Choroid plexus epithelial cell (primary cell): Measurements from ENCODE around the gene SPNS1.
"Not testable (repeated sequence)": the region's sequence is repeated elsewhere in the genome, so short reads cannot be mapped to it uniquely, and the experiment has no call there.

Experiments
- DNase-seq: peaks from one replicate; pipeline ENCODE4 v3.0.0-alpha.2; 2010; ENCODE audit warnings: low read depth
- H3K4me3 ChIP-seq: 2 replicates; pipeline ENCODE4 v1.5.1; 2011; ENCODE audit warnings: low read depth, mild to moderate bottlenecking, control low read depth, low read length, moderate library complexity
- TF ChIP-seq, protein P1 (sequence below): conservative IDR thresholded peaks from 2 replicates; pipeline ENCODE4 v1.5.1; 2011; ENCODE audit warnings: low read depth, mild to moderate bottlenecking, control low read depth, inconsistent platforms, low read length, moderate library complexity

SPNS1 gene

DNA sequence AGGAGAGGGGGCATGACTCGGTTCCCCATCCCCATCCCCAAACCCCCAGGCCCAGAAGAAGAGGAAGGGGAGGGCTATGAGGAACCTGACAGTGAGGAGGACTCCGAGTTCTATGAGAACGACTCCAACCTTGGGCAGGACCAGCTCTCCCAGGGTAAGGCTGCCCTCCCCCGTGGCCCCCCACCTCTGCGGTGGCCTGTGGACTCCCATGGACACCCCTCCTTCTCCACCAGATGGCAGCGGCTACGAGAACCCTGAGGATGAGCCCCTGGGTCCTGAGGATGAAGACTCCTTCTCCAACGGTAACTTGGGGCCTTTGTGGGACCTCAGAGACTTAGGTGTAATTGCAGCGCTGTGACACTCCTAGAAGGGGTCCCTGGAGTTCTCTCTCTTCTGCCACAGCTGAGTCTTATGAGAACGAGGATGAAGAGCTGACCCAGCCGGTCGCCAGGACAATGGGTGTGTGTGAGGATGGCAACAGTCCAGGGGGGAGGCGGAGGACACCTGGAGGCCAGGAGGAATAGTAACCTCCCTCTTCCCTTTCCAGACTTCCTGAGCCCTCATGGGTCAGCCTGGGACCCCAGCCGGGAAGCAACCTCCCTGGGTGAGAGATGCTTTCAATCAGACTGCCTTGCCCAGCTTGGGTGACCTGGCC is 37.2 kb upstream of the SPNS1 start:
- TF ChIP-seq, protein P1, sequence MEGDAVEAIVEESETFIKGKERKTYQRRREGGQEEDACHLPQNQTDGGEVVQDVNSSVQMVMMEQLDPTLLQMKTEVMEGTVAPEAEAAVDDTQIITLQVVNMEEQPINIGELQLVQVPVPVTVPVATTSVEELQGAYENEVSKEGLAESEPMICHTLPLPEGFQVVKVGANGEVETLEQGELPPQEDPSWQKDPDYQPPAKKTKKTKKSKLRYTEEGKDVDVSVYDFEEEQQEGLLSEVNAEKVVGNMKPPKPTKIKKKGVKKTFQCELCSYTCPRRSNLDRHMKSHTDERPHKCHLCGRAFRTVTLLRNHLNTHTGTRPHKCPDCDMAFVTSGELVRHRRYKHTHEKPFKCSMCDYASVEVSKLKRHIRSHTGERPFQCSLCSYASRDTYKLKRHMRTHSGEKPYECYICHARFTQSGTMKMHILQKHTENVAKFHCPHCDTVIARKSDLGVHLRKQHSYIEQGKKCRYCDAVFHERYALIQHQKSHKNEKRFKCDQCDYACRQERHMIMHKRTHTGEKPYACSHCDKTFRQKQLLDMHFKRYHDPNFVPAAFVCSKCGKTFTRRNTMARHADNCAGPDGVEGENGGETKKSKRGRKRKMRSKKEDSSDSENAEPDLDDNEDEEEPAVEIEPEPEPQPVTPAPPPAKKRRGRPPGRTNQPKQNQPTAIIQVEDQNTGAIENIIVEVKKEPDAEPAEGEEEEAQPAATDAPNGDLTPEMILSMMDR: no peak
- DNase-seq: no peak
- no peak overlapping the region for H3K4me3 ChIP-seq

DNA sequence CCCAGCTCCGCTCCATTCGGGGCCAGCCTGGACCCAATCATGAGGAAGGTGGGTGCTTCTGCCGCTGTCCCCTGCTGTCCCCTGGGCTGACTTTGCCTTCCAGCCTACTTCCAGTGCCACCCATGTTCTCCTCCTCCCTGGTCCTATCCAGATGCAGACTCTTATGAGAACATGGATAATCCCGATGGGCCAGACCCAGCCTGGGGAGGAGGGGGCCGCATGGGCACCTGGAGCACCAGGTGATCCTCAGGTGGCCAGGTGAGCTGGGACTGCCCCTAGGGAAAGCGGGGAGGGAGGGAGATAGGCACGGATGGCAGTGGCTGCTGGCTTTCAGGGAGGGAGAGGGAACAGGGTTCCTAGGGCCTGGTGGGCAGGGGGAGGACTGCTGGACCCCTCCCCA is 35.9 kb upstream of the SPNS1 start:
- TF ChIP-seq, protein P1: no peak
- no peak overlapping the region for H3K4me3 ChIP-seq
- DNase-seq: no peak

DNA sequence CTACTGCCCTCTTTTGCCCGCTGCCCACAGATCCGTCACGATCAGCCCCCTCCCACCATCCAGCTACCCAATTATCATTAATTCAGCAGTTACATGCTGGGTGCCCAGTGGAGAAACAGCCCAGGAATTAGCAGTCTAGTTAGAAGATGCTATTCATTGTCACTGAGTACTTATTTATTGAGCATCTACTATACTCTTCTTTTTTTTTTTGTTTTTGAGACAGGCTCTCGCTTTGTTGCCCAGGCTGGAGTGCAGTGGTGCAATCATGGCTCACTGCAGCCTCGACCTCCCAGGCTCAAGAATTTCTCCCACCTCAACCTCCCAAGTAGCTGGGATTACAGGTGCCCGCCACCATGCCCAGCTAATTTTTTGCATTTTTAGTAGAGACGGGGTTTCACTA is 34.8 kb upstream of the SPNS1 start:
- H3K4me3 ChIP-seq, DNase-seq: not testable (repeated sequence)

DNA sequence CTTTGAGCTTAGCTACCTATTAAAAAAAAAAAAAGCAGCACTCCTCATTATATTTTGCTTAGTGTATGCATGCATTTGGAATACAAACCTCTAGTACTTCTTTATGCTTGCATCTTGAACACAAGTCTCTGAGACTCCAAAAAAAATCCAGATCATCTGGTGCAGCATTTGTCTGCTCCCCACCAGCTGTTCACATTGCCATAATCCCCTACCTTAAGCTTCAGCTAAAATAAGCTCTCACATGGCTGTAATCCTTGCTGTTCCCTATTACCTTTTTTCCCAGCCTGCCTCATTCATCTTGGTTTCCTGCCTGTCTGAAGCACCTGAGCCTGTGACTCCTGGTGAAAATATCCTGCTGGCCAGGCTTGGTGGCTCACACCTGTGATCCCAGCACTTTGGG is 31.3 kb upstream of the SPNS1 start:
- TF ChIP-seq, protein P1: no peak
- H3K4me3 ChIP-seq: no peak overlapping the region
- no peak for DNase-seq

DNA sequence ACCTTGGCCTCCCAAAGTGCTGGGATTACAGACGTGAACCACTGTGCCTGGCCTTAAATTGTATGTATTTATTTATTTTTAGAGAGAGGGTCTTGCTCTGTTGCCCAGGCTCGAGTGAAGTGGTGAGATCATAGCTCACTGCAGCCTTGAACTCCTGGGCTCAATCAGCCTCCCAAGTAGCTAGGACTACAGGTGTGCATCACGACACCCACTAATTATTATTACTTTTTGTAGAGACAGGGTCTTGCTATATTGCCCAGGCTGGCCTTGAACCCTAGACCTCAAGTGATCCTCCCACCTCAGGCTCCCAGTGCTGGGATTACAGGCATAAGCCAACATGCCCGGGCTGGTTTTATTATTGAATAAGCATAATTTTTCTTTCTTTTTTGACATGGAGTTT is 27.9 kb upstream of the SPNS1 start:
- H3K4me3 ChIP-seq: no peak overlapping the region
- DNase-seq: no peak
- TF ChIP-seq, protein P1: no peak

DNA sequence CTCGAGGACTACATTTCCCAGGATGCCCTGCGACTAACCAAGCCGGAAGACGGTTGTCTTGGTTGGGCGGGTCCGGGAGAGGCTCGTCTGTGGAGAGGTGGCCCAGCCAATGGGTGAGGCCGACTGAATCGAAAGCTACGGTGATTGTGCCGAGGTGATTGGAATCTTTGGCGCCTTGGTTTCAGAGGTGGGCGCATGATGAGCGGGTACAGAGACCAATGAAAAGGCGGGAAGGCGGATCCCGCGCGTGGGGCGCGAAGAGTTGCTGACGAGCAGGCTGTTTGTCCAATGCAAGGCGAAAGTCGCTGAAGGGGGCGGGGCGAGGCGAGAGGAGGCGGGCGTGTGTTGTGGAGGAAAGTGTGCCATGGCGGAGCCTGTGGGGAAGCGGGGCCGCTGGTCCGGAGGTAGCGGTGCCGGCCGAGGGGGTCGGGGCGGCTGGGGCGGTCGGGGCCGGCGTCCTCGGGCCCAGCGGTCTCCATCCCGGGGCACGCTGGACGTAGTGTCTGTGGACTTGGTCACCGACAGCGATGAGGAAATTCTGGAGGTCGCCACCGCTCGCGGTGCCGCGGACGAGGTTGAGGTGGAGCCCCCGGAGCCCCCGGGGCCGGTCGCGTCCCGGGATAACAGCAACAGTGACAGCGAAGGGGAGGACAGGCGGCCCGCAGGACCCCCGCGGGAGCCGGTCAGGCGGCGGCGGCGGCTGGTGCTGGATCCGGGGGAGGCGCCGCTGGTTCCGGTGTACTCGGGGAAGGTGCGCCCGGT is 23.7 kb upstream of the SPNS1 start, which contains the start of gene NFATC2IP:
NFATC2IP (plus strand) TSS at position 290 of the 762 bp plus-strand sequence; CDS start at position 365, 75 bp downstream.
- DNase-seq: peak; percentile 100
- TF ChIP-seq, protein P1: no peak
- peak within 1 kb of the TSS; percentile 85 for H3K4me3 ChIP-seq

DNA sequence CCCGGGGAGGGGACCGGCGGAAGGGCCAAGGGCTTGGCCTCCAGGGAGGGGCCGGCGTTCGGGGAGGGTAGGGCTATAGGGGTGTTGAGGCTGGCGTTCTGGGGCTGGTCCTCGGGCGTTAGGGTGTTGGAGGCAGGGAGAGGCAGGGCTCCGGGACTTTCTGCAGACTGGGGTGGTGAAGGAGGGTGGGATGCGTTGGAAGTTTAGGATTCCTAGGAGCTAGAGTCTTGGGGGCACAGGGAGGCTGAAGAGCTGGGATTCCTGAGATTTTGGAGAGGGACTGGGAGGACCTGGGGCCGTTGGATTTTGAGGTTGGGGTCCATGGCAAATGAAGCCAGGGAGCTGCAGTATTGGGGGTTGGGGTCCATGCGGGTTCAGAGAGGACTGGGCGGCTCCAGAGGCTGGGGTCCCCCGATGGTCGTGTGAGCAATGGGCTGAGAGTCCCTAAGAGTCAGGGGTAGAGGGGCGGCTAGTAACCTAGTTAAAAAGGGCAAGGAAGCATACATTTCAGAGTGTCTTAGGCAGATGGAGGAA is 23.1 kb upstream of the SPNS1 start:
- no peak for DNase-seq
- H3K4me3 ChIP-seq: peak overlapping the region; percentile 85
- TF ChIP-seq, protein P1: no peak
